ENCODE measurements around the gene FAM13C. TPM values are rescaled to one million over a fixed set of nuclear protein-coding genes. Genes with fewer than 3 reads are reported as not detected.

The FAM13C gene
- total and polyA plus RNA-seq, 2 of the 4 experiments (the other 2 are of a cell fraction): 1.6 to 2.9 TPM

DNA sequence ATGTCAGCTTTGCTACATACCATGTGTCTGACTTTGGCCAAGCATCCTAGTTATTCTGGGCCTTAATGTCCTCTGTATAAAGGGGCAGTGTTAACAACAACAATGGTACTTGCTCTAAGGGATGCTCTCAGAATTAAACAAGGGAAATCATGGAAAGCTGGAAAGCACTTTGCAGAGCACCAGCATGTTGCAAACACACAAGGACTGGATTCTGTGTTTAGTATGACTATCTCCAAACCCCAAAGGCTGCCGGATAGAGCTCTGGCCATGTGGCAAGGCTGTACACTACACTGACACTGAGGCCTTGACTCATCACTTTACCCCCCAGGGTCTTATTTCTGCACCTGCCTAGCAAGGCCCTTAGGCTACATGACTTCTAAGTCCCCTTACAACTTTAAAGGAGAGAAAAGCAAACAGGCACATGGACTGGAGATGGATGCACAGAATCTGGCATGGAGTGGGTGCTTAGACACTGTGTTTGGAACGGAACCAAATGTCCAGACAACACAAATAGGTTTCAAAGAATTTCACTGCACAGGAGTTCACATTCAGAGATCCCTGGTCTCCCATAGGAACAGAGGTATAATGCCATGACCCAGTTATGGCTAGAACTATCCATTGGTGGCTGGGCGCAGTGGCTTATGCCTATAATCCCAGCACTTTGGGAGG lies 74.6 kb downstream of the FAM13C start:
- Histone ChIP-seq H3K27ac (ENCODE audit: insufficient read depth, low read length) (no peak overlapping the region), H2BK120ac (ENCODE audit: low read depth, low read length) (no peak overlapping the region), H4K20me1 (ENCODE audit: insufficient read depth, low read length) (no peaks in the 10 kb centered on the region), H2BK5ac (ENCODE audit: low read depth, low read length, poor library complexity, severe bottlenecking) (no peak overlapping the region), H2AFZ (replicated peaks; ENCODE audit: low read length, poor library complexity) (no peak overlapping the region), H2AK9ac (replicated peaks; ENCODE audit: low read depth, low read length, poor library complexity) (no peak overlapping the region), H3K9me3 (ENCODE audit: control insufficient read depth, insufficient read depth, low read length) (no peaks in the 10 kb centered on the region), H3K23ac (ENCODE audit: low read depth, low read length) (no peak overlapping the region), H3K79me1 (ENCODE audit: low read depth in 1 of 2, low read length in 2 of 2) (no peaks in the 10 kb centered on the region), H4K8ac (ENCODE audit: low read depth in 2 of 2, low read length in 2 of 2) (no peak overlapping the region), H3K14ac (replicated peaks; ENCODE audit: low read depth, low read length) (no peak overlapping the region), H3K36me3 (ENCODE audit: control insufficient read depth, insufficient read depth, low read length) (no peaks in the 10 kb centered on the region), H3K9me1 (ENCODE audit: insufficient read depth, low read length) (no peaks in the 10 kb centered on the region), H4K5ac (ENCODE audit: low read depth, low read length) (no peak overlapping the region), H4K91ac (ENCODE audit: insufficient read depth, low read depth, low read length) (no peak overlapping the region), H2BK20ac (ENCODE audit: low read depth, low read length) (no peak overlapping the region), H2AK5ac (ENCODE audit: low read depth, low read length) (no peak overlapping the region), H3K4me1 (ENCODE audit: control insufficient read depth, insufficient read depth, low read length) (no peaks in the 10 kb centered on the region), H3K4me2 (ENCODE audit: low read depth, low read length) (no peak overlapping the region), H3K27me3 (ENCODE audit: control insufficient read depth, insufficient read depth, low read length) (no peaks in the 10 kb centered on the region), H3K18ac (ENCODE audit: low read depth, low read length) (no peak overlapping the region), H3K9ac (ENCODE audit: low read depth, low read length) (no peak overlapping the region), H3K56ac (ENCODE audit: extremely low read depth, insufficient read depth, low read length) (no peak overlapping the region), H3K4ac (ENCODE audit: low read depth, low read length) (no peak overlapping the region), H3K4me3 (ENCODE audit: insufficient read depth, low read depth, low read length) (no peak overlapping the region), H2BK15ac (ENCODE audit: low read depth, low read length) (no peak overlapping the region)
- no peak for TF ChIP-seq POLR2A (IDR thresholded peaks at IDR 0.05; ENCODE audit: low read depth, low read length)
- TF ChIP-seq RAD21 (IDR thresholded peaks at IDR 0.05; ENCODE audit: low read length): no peak
- no peak for TF ChIP-seq CEBPB (IDR thresholded peaks at IDR 0.05; ENCODE audit: low read depth, low read length)
- TF ChIP-seq CHD1 (IDR thresholded peaks at IDR 0.05; ENCODE audit: low read depth, low read length): no peak
- TF ChIP-seq MAZ (IDR thresholded peaks at IDR 0.05; ENCODE audit: borderline replicate concordance, low read depth, low read length): no peak
- TF ChIP-seq SMC3 (IDR thresholded peaks at IDR 0.05; ENCODE audit: low read depth, low read length): no peak
- TF ChIP-seq, protein P1, sequence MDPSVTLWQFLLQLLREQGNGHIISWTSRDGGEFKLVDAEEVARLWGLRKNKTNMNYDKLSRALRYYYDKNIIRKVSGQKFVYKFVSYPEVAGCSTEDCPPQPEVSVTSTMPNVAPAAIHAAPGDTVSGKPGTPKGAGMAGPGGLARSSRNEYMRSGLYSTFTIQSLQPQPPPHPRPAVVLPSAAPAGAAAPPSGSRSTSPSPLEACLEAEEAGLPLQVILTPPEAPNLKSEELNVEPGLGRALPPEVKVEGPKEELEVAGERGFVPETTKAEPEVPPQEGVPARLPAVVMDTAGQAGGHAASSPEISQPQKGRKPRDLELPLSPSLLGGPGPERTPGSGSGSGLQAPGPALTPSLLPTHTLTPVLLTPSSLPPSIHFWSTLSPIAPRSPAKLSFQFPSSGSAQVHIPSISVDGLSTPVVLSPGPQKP (IDR thresholded peaks at IDR 0.05; ENCODE audit: borderline replicate concordance, low read depth, low read length): no peak
- no peak for TF ChIP-seq MAFK (IDR thresholded peaks at IDR 0.05; ENCODE audit: low read depth, low read length)
- TF ChIP-seq, protein P2, sequence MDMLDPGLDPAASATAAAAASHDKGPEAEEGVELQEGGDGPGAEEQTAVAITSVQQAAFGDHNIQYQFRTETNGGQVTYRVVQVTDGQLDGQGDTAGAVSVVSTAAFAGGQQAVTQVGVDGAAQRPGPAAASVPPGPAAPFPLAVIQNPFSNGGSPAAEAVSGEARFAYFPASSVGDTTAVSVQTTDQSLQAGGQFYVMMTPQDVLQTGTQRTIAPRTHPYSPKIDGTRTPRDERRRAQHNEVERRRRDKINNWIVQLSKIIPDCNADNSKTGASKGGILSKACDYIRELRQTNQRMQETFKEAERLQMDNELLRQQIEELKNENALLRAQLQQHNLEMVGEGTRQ (IDR thresholded peaks at IDR 0.05; ENCODE audit: low read depth, low read length): no peak
- TF ChIP-seq, protein P3, sequence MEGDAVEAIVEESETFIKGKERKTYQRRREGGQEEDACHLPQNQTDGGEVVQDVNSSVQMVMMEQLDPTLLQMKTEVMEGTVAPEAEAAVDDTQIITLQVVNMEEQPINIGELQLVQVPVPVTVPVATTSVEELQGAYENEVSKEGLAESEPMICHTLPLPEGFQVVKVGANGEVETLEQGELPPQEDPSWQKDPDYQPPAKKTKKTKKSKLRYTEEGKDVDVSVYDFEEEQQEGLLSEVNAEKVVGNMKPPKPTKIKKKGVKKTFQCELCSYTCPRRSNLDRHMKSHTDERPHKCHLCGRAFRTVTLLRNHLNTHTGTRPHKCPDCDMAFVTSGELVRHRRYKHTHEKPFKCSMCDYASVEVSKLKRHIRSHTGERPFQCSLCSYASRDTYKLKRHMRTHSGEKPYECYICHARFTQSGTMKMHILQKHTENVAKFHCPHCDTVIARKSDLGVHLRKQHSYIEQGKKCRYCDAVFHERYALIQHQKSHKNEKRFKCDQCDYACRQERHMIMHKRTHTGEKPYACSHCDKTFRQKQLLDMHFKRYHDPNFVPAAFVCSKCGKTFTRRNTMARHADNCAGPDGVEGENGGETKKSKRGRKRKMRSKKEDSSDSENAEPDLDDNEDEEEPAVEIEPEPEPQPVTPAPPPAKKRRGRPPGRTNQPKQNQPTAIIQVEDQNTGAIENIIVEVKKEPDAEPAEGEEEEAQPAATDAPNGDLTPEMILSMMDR (conservative IDR thresholded peaks at IDR 0.05; ENCODE audit: low read depth, low read length): no peak
- no peak for TF ChIP-seq RCOR1 (IDR thresholded peaks at IDR 0.05; ENCODE audit: insufficient replicate concordance, low read length)
- TF ChIP-seq RFX5 (IDR thresholded peaks at IDR 0.05; ENCODE audit: low read depth, low read length): no peak
- in situ Hi-C loops (cut with MboI; ENCODE audit: low sequenced_read_pairs): no loop called here
- ChIA-PET POLR2A (ENCODE audit: unreplicated experiment) (no interaction called here), CTCF (no interaction called here)
- DNase-seq (no peak), ATAC-seq (ENCODE audit: low read depth) (no peak)
- intact Hi-C loops (cut with micrococcal nuclease): no loop called here
- no CpG with 5 or more reads among the region's 3 CpGs for WGBS, 2 experiments (ENCODE audit: extremely low coverage in 2 of 2, insufficient read length in 1 of 2)
- dilution Hi-C loops (cut with HindIII; ENCODE audit: low sequenced_read_pairs, unreplicated experiment): no loop called here
- no TSS peak for BruUV-seq (replicated peaks)
